CMK (cell line): ENCODE data around the gene LMNTD1.

Experiments
- DNase-seq: peaks from one replicate; pipeline ENCODE4 v3.0.0-alpha.2; 2010; ENCODE audit warnings: low read depth

The LMNTD1 gene

DNA sequence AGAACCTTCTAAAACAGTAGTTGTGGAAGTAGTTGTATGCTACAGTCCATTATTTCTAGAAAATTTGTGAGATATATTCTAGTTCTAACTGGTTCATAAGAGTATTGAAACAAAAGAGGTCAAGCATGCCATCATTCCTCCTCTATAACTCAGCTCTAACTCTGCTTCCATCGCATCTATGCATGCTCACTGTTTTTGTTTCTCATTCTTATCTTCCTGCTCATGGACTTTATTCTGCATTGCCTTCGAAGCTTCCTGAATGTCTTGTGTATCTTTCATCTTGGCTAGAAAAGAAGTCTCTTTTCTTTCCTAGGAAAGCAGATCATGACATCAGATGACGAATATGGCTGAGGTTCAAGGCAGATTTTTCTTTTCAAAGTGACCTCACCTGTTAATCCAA is 402 bp downstream of the LMNTD1 start:
- no peak for DNase-seq

DNA sequence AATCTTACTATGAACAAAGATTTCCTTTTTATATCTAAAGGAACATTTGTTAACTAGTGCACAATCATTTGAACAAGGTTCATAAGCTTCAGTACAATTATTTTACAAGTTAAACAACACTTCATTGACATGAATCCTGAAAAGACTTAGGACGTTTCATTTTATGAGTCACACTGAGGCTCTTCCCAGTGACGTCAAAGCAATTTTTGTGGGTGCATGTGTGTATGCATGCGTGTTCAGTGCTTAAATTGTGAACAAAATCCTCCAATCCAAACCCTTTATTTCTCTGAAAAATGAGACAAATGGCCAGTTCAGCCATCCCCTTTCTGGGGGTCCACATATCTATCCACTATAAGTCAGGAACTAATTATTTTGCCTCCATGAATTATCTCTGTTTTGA is 2.9 kb downstream of the LMNTD1 start:
- no peak for DNase-seq

DNA sequence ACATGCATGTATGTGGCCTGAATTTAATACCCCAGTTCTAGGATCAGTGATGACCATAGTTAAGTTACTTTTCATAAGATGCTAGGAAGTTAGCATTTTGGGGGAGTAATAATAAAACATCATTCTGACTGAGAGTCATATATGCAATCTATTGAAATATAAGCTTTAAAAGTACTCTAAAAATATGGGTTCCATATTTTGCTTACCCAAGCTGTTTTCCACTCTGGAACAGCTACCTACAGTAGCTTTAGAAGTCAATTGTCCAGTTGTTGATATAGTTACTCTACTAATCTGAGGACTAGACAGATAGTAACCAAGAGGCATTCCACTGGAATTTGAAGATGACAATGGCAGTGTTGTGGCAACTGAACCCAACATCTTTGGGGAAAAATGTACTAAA is 4.0 kb downstream of the LMNTD1 start:
- DNase-seq = no peak

DNA sequence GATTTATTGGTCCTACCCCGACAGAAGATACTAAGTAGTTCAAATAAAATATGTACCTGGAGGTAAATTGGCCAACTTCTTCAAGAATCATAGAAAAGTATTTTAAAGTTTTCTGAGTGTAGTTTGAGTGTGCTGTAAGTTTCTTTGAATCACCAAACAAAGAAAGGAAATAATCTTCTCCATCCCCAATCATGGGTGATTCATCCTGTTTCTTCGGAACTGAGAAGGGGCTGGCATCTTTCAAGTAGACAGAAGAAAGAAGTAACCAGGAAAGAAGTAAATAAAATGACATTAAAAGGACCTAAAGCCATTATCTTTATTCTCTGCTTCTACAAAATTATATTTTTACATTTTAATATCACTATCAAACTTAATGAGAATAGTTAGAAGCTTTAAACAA is 6.8 kb downstream of the LMNTD1 start:
- no peak for DNase-seq

DNA sequence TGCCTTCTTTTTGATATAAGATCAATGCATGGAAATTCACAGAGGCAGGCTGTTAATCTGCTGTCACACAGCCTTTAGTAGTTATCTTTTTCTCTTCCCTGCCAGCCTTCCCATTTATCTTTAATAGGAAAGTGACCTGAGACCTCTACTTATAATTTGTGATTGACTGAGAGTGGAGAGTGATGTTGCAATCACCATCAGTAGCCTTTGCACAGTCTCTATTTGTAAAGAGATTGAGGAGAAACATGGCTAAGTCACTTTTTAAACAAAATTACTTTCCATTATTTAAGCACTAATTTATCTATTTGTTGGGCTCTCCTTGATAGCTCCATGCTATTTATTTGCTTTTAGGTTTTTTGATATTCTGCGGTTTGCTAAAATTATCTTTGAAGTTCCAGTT is 19.9 kb downstream of the LMNTD1 start:
- DNase-seq = no peak

DNA sequence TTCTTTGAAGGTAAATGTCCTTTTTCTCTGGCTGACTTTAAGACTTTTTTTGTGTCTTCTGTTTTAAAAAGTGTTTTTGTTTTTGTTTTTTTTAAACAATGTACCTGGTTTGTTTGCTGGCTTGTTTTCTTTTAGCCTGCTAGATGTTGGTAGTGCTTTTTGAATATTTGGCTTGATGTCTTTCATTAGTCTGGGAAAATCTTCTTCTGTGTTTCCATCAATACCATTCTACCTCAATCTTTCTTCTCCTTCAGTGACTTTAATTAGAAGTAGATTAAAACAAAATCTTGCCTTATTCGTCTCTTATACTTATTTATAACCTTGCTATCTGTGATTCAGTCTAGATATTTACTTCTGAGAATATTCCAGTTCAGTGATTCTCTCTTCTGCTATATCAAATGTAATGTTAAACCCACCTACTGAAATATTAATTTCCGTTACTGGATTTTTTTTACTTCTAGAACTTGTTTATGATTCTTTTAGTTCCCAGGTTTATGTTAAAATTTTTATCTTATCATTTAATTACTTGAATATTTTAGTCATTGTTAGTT is 21.5 kb downstream of the LMNTD1 start:
- no peak for DNase-seq

DNA sequence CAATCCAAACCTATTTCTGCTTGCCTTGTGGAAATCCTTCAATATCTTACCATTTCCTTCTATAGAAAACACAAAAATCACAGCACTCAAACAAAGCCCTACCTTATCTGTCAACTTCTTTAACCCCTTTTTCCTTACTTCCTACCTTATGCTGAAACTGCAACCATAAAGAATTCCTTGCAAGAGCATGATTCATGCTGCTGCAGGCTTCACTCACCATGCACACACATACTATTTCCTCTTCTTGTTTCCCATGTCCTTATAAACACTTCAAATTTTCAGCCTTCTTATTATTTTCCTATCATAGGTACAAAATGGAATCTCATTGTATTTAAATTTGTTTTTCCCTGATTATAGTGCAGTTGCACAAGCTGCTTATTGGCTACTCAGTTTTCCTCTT is 23.3 kb downstream of the LMNTD1 start:
- no peak for DNase-seq

DNA sequence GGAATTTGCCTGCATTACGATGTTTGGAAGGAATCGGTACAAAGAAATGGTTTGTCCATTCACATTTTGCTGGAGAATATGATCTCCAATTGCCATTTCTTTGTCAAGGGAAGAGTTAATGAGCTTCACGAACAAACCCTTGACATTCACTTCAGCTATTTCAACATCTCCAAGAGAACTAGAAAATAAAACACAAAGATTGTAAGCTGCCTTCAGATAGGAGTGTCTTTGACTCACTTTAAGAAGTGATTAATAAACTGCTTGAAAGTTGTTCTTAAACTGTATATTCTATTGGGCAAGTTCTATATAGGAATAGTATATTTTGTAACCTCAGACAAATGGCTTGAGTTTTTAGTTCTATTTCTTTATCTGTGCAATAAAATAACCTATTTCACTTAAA is 26.3 kb downstream of the LMNTD1 start:
- DNase-seq = no peak

DNA sequence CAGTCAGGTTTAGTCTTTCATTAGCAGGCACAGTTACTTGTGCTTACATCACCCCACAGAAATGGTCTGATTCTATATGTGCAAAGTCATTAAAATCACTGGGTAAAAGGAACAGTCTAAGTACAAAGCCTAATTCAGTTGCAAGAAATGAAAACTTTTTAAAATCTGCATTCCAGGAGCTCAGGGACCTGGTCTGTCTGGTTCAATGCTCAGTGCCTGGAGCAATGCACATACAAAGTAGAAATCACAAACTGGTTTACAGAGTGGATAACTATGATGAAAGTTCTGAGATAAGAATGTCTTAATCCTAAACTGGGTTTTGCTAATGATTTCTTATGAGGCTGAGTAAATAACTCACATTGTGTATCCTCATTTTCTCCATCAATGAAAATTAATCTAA is 28.7 kb downstream of the LMNTD1 start:
- DNase-seq = no peak

DNA sequence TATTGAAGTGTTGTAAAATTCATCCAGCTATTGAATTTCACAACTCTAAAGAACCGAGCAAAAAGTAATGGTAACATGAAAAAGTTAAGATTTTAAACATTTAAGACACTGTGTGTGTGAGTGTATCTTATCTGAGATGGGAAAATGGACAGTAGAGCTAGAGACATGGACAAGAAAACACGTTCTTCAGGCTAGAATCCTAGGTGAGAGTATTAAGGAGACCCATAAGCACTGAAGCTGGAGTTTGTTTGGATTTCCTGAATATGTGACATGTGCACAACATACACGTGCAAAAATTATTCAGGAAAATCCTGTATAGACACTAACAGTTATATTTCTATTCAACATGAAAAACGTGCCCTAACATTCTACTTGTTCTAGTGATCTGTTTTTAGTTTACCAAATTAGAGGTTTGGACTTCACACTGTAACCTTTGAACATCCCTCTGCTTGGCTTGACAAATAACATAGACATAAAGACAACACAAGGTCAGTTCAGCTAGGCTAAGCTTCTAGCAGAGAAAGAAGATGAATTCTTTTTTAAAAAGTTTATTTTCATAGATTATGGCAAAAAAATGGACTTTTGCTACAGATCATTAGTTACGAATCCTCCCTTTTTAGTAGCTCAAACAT is 31.3 kb downstream of the LMNTD1 start:
- no peak for DNase-seq

DNA sequence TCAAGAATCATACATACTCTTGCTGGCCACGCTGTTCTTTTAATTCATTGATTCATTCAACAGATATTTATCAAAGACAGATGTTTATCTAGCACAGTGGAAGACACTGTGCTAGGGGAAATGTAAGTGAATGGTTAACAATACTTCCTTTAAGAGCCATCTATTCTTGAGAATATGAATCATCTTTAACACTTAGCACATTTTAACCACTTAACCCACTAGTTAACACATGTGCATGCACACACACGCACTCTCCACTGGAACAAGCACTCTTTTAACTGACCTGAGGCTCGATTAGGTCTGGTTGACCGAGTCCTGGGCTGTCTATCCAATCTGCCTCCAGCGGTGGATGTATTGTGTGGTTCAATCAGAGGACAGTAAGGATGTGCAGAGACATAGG is 34.6 kb downstream of the LMNTD1 start:
- no peak for DNase-seq

DNA sequence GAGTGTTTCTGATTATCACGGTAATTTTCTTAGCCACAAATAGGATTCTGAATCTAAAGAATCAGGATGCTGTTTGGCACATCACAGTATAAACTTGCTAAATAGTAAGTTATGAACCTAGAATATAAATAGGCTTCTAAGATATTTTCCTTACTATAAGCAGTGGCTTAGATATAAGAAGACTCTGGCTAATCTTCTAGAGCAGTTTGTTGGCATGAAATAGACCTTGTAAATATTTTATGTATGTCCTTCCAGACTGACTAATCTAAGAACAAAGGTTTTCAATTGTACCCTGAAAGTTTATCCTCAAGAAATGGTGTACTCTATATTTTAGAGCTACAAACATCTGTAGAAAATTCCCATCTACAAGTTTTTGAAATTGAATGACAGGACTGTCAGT is 48.3 kb downstream of the LMNTD1 start:
- no peak for DNase-seq

DNA sequence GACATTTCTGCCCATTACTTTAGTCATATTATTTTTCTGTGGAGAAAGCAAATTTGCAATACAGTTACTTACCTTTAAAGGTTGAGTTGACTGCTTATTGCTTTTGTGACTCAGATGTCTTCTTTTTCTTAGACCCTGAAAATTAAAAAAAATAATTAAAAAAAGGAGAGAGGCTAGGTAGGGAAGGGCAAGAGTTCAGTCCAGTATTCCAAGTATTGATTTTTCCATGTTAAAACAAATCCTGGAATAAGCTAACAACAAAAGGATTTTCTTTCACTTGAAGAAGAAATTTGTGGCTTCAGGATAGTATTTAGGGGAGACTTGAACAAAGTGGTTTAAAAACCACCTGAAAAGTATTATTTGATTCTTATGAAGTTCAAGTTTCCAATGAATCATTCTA is 49.4 kb downstream of the LMNTD1 start:
- DNase-seq = no peak

DNA sequence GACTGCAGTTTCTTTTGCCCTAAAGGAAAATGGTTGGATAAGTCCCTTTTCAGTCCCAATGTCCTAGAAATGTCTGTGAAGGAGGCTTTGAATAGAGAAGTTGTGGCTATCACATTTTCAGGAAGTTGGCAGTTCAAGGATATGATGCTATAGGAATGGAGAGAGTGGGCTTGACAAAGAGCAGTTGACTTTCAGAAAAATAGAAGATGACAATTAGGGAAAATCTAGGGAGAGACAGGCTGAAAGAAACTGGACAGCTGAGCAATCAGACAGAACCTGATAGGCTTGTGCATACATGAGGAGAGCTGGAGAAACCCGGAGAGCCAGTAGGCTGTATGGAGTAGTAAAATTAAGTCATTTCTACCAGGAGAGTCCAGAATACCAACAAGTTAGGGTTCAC is 50.5 kb downstream of the LMNTD1 start:
- no peak for DNase-seq

DNA sequence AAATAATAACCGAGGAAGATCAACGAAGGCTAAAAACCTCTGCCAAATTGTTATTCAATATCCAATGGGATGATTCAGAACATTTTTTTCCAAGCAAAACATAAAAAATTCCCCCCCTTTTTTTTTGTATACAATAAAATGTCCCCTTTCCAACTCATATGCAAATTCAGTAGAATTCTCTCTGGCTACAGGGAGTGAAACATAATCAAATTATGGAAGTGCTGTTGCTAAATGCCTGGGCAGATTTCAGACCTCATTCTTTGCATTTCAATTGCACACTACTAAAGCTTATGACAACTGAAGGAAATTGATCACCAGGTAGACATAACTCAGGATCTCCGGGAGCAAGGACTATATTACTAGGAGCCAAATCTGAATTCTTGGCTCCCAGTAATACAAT is 51.0 kb downstream of the LMNTD1 start:
- DNase-seq = no peak

DNA sequence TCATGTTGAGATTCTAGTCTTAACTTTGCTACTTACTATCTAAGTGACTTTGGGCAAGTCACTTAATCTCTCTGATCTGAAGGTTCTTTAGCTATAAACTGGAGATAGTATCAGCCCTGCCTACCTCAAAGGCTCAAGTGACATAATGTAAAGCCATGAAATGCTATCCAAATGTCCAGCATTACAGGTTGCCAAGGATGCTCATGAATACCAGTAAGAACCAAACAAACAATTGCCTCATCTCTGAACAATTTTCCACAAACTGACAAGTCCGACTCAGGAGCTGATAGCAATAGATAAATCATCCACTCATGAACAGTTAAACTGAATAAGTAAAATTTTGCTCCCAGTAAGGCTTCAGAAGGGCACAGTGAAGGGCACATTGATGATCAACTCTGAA is 51.5 kb downstream of the LMNTD1 start:
- DNase-seq = no peak

DNA sequence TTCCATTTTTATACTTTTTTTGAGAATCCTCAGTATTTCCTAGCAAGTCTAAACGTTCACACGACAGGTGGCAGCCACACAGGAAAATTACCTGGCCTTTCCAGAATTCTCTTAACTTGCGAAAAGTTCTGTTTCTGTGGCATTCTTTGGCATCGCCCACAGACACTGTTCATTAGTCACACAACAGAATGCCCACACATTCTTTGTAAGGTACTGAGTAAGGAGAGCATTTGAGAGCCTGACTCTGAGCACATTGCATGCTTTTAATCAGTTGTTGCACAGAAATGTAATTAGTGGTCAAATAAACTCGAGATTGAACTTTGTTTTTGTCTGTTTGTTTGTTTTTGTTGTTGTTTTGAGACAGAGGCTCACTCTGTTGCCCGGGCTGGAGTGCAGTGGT is 52.4 kb downstream of the LMNTD1 start:
- no peak for DNase-seq

DNA sequence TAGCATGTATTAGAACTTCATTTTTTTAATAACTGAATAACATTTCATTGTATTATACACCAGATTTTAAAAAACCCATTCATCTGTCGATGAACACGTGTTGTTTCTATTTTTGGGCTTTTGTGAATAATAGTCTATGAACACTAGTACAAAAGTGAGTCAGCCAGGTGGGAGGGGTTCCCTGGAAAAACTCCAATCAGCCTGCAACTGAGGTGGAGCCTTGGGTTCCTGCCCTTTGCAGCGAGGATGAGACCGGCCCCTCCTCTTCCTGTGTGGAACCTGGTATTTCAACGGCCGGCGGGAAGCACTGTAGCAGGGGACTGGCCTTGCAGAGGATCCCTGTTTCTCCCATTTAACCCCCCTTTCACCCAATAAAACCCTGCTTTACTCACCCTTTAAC is 56.1 kb downstream of the LMNTD1 start:
- DNase-seq = no peak

DNA sequence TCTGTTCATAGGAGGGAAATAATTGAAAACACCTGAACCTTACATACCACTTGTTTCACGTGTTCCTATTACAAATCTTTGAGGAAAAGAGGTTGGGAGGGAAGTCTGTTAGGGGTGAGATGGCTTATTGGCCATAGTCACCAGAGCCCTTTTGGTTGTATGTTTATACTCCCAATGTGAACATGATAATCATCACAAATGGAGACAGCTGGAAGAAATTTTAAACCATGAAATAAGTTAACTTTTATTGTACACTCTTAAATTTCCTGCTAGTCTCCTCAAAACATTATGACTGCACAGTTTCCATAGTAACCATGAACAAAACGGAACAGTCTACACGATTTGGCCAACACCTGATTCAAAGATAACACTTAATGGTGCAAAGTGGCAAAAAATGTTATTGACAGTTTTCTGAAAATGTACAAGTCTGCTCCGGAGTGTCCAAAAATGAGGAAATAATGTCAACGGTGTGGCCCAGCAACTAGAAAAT is 56.9 kb downstream of the LMNTD1 start:
- no peak for DNase-seq

DNA sequence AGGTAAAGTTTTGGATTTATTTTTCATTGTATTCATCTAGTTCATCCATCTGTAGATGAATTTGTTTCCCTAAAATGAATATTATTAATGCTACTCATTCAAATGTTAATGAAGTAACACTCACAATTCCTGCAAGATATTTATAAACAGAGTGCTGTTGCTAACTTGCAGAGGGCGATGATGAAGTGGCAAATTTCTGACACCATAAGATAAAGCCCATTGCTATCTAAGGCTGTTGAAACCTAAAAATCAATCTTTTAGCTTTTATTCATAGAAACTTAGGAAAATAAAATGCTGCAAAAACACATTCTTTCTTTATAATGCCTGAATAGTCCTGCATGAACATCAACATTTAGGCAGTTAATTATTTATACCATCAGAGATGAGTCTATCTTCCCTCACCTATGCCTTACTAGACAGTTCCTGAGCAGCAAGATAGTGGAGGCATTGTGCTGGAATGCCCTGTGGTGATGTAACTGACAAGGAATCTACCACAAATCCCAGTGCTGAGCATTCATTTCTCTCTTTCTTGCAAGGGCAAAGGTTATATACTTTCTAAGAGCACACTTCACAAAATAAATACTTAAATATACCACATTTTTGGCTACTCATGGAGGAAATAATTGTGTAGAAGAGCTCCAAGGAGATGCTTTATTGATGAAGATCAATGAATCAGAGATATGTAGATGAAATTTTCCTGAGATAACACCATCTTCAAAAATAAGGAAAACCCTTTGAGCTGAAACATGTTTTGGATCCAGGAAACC is 57.6 kb downstream of the LMNTD1 start:
- no peak for DNase-seq

DNA sequence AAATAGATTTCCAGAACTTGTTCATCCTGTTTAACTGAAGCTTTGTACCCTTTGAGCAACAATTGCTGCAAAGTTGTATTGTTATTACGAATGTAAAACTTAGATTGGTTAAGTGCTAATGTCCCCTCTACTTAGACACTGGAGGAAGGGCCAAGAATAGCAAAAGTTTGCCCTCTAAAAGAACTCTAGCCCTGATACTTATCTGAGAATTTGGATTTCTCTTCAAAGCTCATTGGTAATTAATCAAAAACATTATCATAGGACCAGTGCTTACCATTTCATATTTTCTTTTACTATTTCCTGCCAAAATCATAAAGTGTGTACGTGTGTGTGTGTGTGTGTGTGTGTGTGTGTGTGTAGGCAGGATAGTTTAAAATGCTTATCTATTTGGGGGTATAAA is 58.2 kb downstream of the LMNTD1 start:
- DNase-seq = no peak

DNA sequence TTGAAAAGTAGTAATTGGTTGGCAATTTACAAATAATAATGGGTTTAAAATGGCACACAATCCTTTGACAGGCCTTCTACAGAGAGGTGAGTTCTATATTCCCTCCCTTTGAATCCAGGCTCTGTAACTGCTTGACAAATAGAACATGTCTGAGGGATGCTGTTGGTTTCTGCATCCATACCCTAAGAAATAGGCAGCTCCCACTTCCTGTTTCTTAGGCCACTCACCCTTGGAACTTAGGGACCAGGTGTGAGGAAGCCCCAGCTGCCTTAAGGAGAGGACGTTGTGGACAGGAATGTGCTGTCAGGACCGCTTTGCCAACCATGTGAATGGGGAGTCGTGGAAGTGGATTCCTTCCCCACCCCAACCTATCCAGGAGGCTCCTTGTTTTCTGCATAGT is 59.4 kb downstream of the LMNTD1 start:
- DNase-seq = no peak

DNA sequence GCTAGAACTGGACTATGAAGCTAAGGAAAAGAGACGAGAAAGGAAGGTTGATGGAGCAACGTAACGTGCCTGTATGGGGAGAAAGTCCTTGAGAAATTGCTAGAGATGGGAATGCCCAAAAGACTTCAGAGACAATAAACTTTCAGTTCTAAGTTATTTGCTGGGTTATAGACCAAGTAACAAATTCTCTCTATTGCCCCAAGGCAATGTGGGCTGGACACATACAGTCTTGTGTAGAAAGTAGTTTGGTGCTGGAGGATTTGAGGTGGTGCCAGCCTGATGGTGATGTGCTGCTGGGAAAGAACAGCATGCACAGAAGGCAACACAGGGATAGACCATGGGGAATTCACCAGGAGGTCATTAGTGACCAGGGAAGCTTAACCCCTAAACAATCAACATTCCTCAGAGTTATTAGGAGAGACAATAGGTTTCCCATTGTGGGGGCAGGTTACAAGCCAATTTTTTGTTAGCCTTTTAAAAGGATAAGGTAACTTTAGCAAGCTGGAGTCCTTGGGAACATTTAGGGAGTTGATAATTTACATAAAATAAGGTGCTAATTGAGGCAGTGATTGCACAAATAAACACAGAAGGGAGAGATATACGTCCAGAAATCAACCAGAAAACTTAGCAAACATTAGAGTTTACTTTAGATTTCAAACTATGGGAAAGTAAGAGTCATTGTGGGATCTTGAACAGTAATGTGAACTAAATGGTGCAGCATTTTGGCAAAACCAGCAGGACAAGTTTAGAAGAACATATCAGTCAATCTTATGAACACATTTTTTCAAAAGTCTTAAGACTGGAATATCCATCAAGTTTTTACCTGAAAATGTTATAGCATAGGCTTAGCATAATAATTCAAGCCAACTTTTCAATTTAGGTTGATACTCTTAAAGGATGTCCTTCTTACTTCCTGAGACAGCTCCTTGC is 61.4 kb downstream of the LMNTD1 start:
- no peak for DNase-seq
